HepG2 (cell line): ENCODE data around the gene PHACTR1. TPM values are rescaled to one million over a fixed set of nuclear protein-coding genes. Genes with fewer than 3 reads are reported as not detected.

Source experiments
- ATAC-seq: fragments of 200-7000 bp; cut with Tn5 transposase; 3 replicates; pipeline ENCODE4 v1.9.1; 2020; ENCODE audit warnings: mild to moderate bottlenecking, moderate library complexity
- BruUV-seq: library from RNA; stranded (reverse); fragments of 400-500 nt; replicated peaks from 2 replicates; lab custom pipeline; 2021; lab: Mats Ljungman, UMichigan
- CTCF ChIA-PET: fragments of 300-600 bp; formaldehyde crosslinking; extraction: SDS; loops from one replicate; lab custom pipeline; 2021; ENCODE audit warnings: low total read pairs, inconsistent platforms, low intra/inter-chr PET ratio; lab: Yijun Ruan, JAX
- POLR2A ChIA-PET: fragments of 350-600 bp; sonication (Branson Sonifier 250); formaldehyde crosslinking; loops from one replicate; lab custom pipeline; 2020; ENCODE audit warnings: antibody characterized with exemption, inconsistent platforms; lab: Yijun Ruan, JAX
- DNase-seq: peaks from one replicate; pipeline ENCODE4 v3.0.0-alpha.2; 2015; ENCODE audit warnings: low spot score
- FAIRE-seq: peaks from 3 replicates; lab custom pipeline; 2011; peaks lifted over from hg19 to GRCh38; lab: Jason Lieb, UNC
- H2AFZ ChIP-seq: one replicate; pipeline ENCODE4 v1.6.1; 2011; ENCODE audit warnings: low read length, inconsistent platforms
- H3K27ac ChIP-seq: fragments of 300-600 bp; 3 replicates; pipeline ENCODE4 v1.8.0; 2011; ENCODE audit warnings: mixed run types, mild to moderate bottlenecking, mixed read lengths, low read length, inconsistent platforms; ENCODE audit not compliant: insufficient read depth; ENCODE audit errors: extremely low read length
- H3K27me3 ChIP-seq, 2 experiments: fragments of 200-600 bp in 1 of 2; 2 replicates in 1 of 2; 3 replicates in 1 of 2; pipeline versions ENCODE4 v1.6.0 to v1.8.0; 2011; ENCODE audit warnings: low read length in 2 of 2, mild to moderate bottlenecking in 2 of 2, moderate library complexity in 2 of 2, inconsistent platforms in 1 of 2; ENCODE audit not compliant: insufficient read depth in 2 of 2, control insufficient read depth in 1 of 2
- H3K36me3 ChIP-seq, 2 experiments: fragments of 200-600 bp in 1 of 2; replicated peaks in 1 of 2; 2 replicates in 1 of 2; 3 replicates in 1 of 2; pipeline versions ENCODE4 v1.5.1 to v1.8.0; 2011; ENCODE audit warnings: low read length in 2 of 2, inconsistent platforms in 1 of 2; ENCODE audit not compliant: insufficient read depth in 2 of 2, control insufficient read depth in 1 of 2
- H3K4me1 ChIP-seq: 2 replicates; pipeline ENCODE4 v1.5.1; 2012; ENCODE audit warnings: low read length, inconsistent platforms; ENCODE audit not compliant: insufficient read depth
- H3K4me2 ChIP-seq: 2 replicates; pipeline ENCODE4 v1.6.0; 2011; ENCODE audit warnings: low read depth, low read length, inconsistent platforms
- H3K4me3 ChIP-seq, 3 experiments: fragments of 200-600 bp in 1 of 3; sonication (generic), shearing (Covaris generic) in 1 of 3; replicated peaks in 1 of 3; 2 replicates each; pipeline ENCODE4 v1.5.1; 2011 to 2016; ENCODE audit warnings: low read length in 3 of 3, inconsistent platforms in 2 of 3, low read depth in 2 of 3, mild to moderate bottlenecking in 2 of 3, control low read depth in 1 of 3, mixed read lengths in 1 of 3; ENCODE audit not compliant: insufficient read depth in 1 of 3
- H3K79me2 ChIP-seq: one replicate; pipeline ENCODE4 v1.6.1; 2011; ENCODE audit warnings: low read length, inconsistent platforms; ENCODE audit not compliant: insufficient read depth
- H3K9ac ChIP-seq: 2 replicates; pipeline ENCODE4 v1.6.0; 2011; ENCODE audit warnings: mild to moderate bottlenecking, low read depth, low read length, inconsistent platforms; ENCODE audit not compliant: insufficient read depth
- H3K9me3 ChIP-seq: 2 replicates; pipeline ENCODE4 v1.5.1; 2012; ENCODE audit warnings: mild to moderate bottlenecking, low read length
- H4K20me1 ChIP-seq: 2 replicates; pipeline ENCODE4 v1.6.0; 2011; ENCODE audit warnings: inconsistent platforms, mild to moderate bottlenecking, low read length, moderate library complexity; ENCODE audit not compliant: insufficient read depth
- ATF7-NPFF ChIP-seq: sonication (generic); formaldehyde crosslinking; IDR thresholded peaks from 2 replicates; pipeline ENCODE4 v1.8.1; 2023; ENCODE audit warnings: mild to moderate bottlenecking, low read depth, missing genetic modification reagents, moderate library complexity
- PAXIP1 ChIP-seq: sonication (generic); formaldehyde crosslinking; conservative IDR thresholded peaks from 2 replicates; pipeline ENCODE4 v1.4.0; 2020; ENCODE audit warnings: mild to moderate bottlenecking, missing genetic modification reagents, moderate library complexity
- ZKSCAN5 ChIP-seq: sonication (generic); formaldehyde crosslinking; IDR thresholded peaks from 2 replicates; pipeline ENCODE4 v1.5.1; 2020; ENCODE audit warnings: mild to moderate bottlenecking, missing genetic modification reagents
- ZNF142 ChIP-seq: sonication (generic); formaldehyde crosslinking; IDR thresholded peaks from 2 replicates; pipeline ENCODE4 v1.4.0; 2020; ENCODE audit warnings: missing genetic modification reagents
- ZNF30 ChIP-seq: sonication (generic); formaldehyde crosslinking; IDR thresholded peaks from 2 replicates; pipeline ENCODE4 v1.5.0; 2020; ENCODE audit warnings: mild to moderate bottlenecking, missing genetic modification reagents
- ZNF605 ChIP-seq: sonication (generic); formaldehyde crosslinking; IDR thresholded peaks from 2 replicates; pipeline ENCODE4 v1.8.0; 2022; ENCODE audit warnings: mild to moderate bottlenecking, missing genetic modification reagents
- ZNF616 ChIP-seq: sonication (generic); formaldehyde crosslinking; IDR thresholded peaks from 2 replicates; pipeline ENCODE4 v1.5.0; 2020; ENCODE audit warnings: low read depth, mild to moderate bottlenecking, missing genetic modification reagents
- ZNF713 ChIP-seq: sonication (generic); formaldehyde crosslinking; IDR thresholded peaks from 2 replicates; pipeline ENCODE4 v1.4.0; 2020; ENCODE audit warnings: mild to moderate bottlenecking, missing genetic modification reagents
- ZNF891 ChIP-seq: sonication (generic); formaldehyde crosslinking; IDR thresholded peaks from 2 replicates; pipeline ENCODE4 v1.5.0; 2020; ENCODE audit warnings: mild to moderate bottlenecking, missing genetic modification reagents
- ZSCAN29 ChIP-seq: sonication (generic); formaldehyde crosslinking; conservative IDR thresholded peaks from 2 replicates; pipeline ENCODE4 v1.4.0; 2020; ENCODE audit warnings: mild to moderate bottlenecking, missing genetic modification reagents
- WGBS: methylation state at CpG from one replicate; pipeline ENCODE4 v1.1.6; 2017; ENCODE audit warnings: low lambda C conversion rate; 5-methylcytosine and 5-hydroxymethylcytosine counted together
- in situ Hi-C: cut with HindIII; loops from 2 replicates; pipeline ENCODE4 v1.10.0; 2017; ENCODE audit warnings: low pct_unique_long_range_greater_than_20kb; ENCODE audit not compliant: extremely low pct_ligation_motif_present
- intact Hi-C: fragments of 100-400 bp; cut with micrococcal nuclease; formaldehyde crosslinking; loops from one replicate; pipeline ENCODE4 v1.10.0; 2022; ENCODE audit not compliant: unreplicated experiment
- polyA plus RNA-seq, 8 experiments: library from polyadenylated mRNA; depleted of rRNA in 3 of 8; stranded (reverse) in 7 of 8; unstranded in 1 of 8; fragments of >200 nt; fragmentation: Illumina TruSeq in 4 of 8; extraction: Trizol in 4 of 8; gene quantifications; 2 replicates each; pipeline versions ENCODE4 v1.2.1 to v1.2.3, GENCODE V29; 2011 to 2016; ENCODE audit warnings: low read depth in 4 of 8, missing spikeins in 1 of 8, mixed read lengths in 1 of 8; ENCODE audit not compliant: insufficient read depth in 1 of 8
- total RNA-seq, 5 experiments: library from RNA; depleted of rRNA; stranded (reverse); fragments of >200 nt; fragmentation: Illumina TruSeq; extraction: Trizol; gene quantifications; 2 replicates each; pipeline ENCODE4 v1.2.3, GENCODE V29; 2016; ENCODE audit warnings: low read depth in 1 of 5

The PHACTR1 gene
- total and polyA plus RNA-seq, 2 of the 13 experiments (the other 11 are each of a cell fraction or from before 2014, with no cell fraction given), result 0.09 TPM; not detected in 1

GRCh38 chr6:13327691-13328075 is 611.1 kb downstream of the PHACTR1 start (continued):
- TF ChIP-seq ZNF142 (CRISPR knock-in tag), result peak; percentile 65

- Histone ChIP-seq H3K4me3 (peak within 1 kb of the TSS; percentile 72 to 92 (median 90)), H3K4me2 (peak within 1 kb of the TSS; percentile 95), H4K20me1 (no peaks in the 10 kb centered on the region), H3K4me1 (peaks cover 45% of the 10 kb centered on the region), H3K36me3 (peaks cover 0 to 20% of the 10 kb centered on the region in 2 experiments; a peak in 2 of 5 replicates), H3K9me3 (no peaks in the 10 kb centered on the region), H3K9ac (peak within 1 kb of the TSS; percentile 87), H3K79me2 (peaks cover 9% of the 10 kb centered on the region), H2AFZ (peak within 1 kb of the TSS; percentile 78), H3K27ac (peak within 1 kb of the TSS; percentile 81), H3K27me3 (peaks cover 0 to 4% of the 10 kb centered on the region in 2 experiments; a peak in 2 of 5 replicates)
- in situ Hi-C loops, result no loop called here
- POLR2A ChIA-PET, result interaction anchor here (0.6 to 2.1 kb wide), 34 partner anchors 14 to 384 kb away, joined by 3 to 24 read pairs (median 5); partner anchors contain the start of genes GFOD1, NOL7, RANBP9 and SIRT5
- intact Hi-C loops, result loop anchor here (1.0 to 2.0 kb wide), 5 partner anchors 39 to 159 kb away; partner anchors contain the start of gene GFOD1
- TSS peak; percentile 69 for BruUV-seq
- WGBS, result under 1% methylated on average over 35 of the region's 63 CpGs
- ATAC-seq (peak; percentile 92), DNase-seq (peak; percentile 92), FAIRE-seq (peak; percentile 60)
- CTCF ChIA-PET, result interaction anchor here (1.6 kb wide), 1 partner anchor 100 kb away, joined by 3 read pairs; no protein-coding TSS in a partner anchor
- TF ChIP-seq ZNF605 (CRISPR knock-in tag), result peak; percentile 71
- TF ChIP-seq ZSCAN29, result no peak
- TF ChIP-seq ZNF713 (CRISPR knock-in tag), result no peak
- no peak; the same call in 1 of the 2 replicates for TF ChIP-seq ZNF30
- TF ChIP-seq ZNF891, result peak; percentile 81
- peak; percentile 40; the same call in 1 of the 2 replicates for TF ChIP-seq PAXIP1
- no peak for TF ChIP-seq ZKSCAN5 (CRISPR knock-in tag)
- peak; percentile 82 for TF ChIP-seq ATF7-NPFF (CRISPR knock-in tag)
- no peak; the same call in 1 of the 2 replicates for TF ChIP-seq ZNF616 (CRISPR knock-in tag)
Measured at GRCh38 chr6:13328076-13328874, 611.7 kb downstream of the PHACTR1 start, which contains the start of gene TBC1D7. Gene TBC1D7 (minus strand): TSS chr6:13328537. CDS start chr6:13326898, 1,639 bp downstream.
